ENCODE data around the gene HEYL. TPM values are rescaled to one million over a fixed set of nuclear protein-coding genes. Genes with fewer than 3 reads are reported as not detected.
A peak's percentile ranks its signal among the peaks of the same experiment; 100 is the strongest.

HEYL gene
- 1.6 TPM for total RNA-seq

- peak in 2 of 3 donors; percentile 79 to 85 for DNase-seq (ENCODE audit: low read depth in 2 of 3, low spot score in 2 of 3)
Measured at GRCh38 chr1:39639305-39640130, at the start of gene HEYL. HEYL (minus strand) TSS chr1:39639643; CDS start chr1:39639625, 18 bp downstream.

- DNase-seq (ENCODE audit: low read depth in 2 of 3, low spot score in 2 of 3) = no peak
Measured at GRCh38 chr1:39689214-39689613, 49.8 kb upstream of the HEYL start.

GRCh38 chr1:39688706-39689105 is 49.3 kb upstream of the HEYL start:
- DNase-seq (ENCODE audit: low read depth in 2 of 3, low spot score in 2 of 3) = no peak

- DNase-seq (ENCODE audit: low read depth in 2 of 3, low spot score in 2 of 3) = no peak
Measured at GRCh38 chr1:39687243-39687642, 47.8 kb upstream of the HEYL start.

- DNase-seq (ENCODE audit: low read depth in 2 of 3, low spot score in 2 of 3) = no peak
Measured at GRCh38 chr1:39685071-39685470, 45.6 kb upstream of the HEYL start.

GRCh38 chr1:39684313-39684664 is 44.8 kb upstream of the HEYL start:
- DNase-seq (ENCODE audit: low read depth in 2 of 3, low spot score in 2 of 3) = no peak

- DNase-seq (ENCODE audit: low read depth in 2 of 3, low spot score in 2 of 3) = peak in 2 of 3 donors; percentile 28 to 38
Measured at GRCh38 chr1:39683591-39684312, 44.3 kb upstream of the HEYL start.

GRCh38 chr1:39681999-39682398 is 42.6 kb upstream of the HEYL start:
- no peak for DNase-seq (ENCODE audit: low read depth in 2 of 3, low spot score in 2 of 3)

- DNase-seq (ENCODE audit: low read depth in 2 of 3, low spot score in 2 of 3) = no peak
Measured at GRCh38 chr1:39681294-39681693, 41.9 kb upstream of the HEYL start.

GRCh38 chr1:39680751-39681150 is 41.3 kb upstream of the HEYL start:
- DNase-seq (ENCODE audit: low read depth in 2 of 3, low spot score in 2 of 3) = no peak

GRCh38 chr1:39679821-39680220 is 40.4 kb upstream of the HEYL start:
- no peak for DNase-seq (ENCODE audit: low read depth in 2 of 3, low spot score in 2 of 3)

GRCh38 chr1:39678889-39679288 is 39.4 kb upstream of the HEYL start:
- DNase-seq (ENCODE audit: low read depth in 2 of 3, low spot score in 2 of 3) = no peak

GRCh38 chr1:39677645-39678044 is 38.2 kb upstream of the HEYL start:
- no peak for DNase-seq (ENCODE audit: low read depth in 2 of 3, low spot score in 2 of 3)

- no peak for DNase-seq (ENCODE audit: low read depth in 2 of 3, low spot score in 2 of 3)
Measured at GRCh38 chr1:39676948-39677548, 37.6 kb upstream of the HEYL start.

- no peak for DNase-seq (ENCODE audit: low read depth in 2 of 3, low spot score in 2 of 3)
Measured at GRCh38 chr1:39675220-39675619, 35.8 kb upstream of the HEYL start.

GRCh38 chr1:39673215-39673614 is 33.8 kb upstream of the HEYL start:
- no peak for DNase-seq (ENCODE audit: low read depth in 2 of 3, low spot score in 2 of 3)

GRCh38 chr1:39672551-39672947 is 33.1 kb upstream of the HEYL start:
- DNase-seq (ENCODE audit: low read depth in 2 of 3, low spot score in 2 of 3) = no peak

GRCh38 chr1:39671793-39672550 is 32.5 kb upstream of the HEYL start, which contains the start of gene NT5C1A:
NT5C1A (minus strand) TSS chr1:39672107; CDS start chr1:39672038, 69 bp downstream.
- DNase-seq (ENCODE audit: low read depth in 2 of 3, low spot score in 2 of 3) = peak in 1 of 3 donors; percentile 27

GRCh38 chr1:39671433-39671792 is 32.0 kb upstream of the HEYL start:
- DNase-seq (ENCODE audit: low read depth in 2 of 3, low spot score in 2 of 3) = no peak

GRCh38 chr1:39670689-39671088 is 31.2 kb upstream of the HEYL start:
- no peak for DNase-seq (ENCODE audit: low read depth in 2 of 3, low spot score in 2 of 3)

- DNase-seq (ENCODE audit: low read depth in 2 of 3, low spot score in 2 of 3) = no peak
Measured at GRCh38 chr1:39668894-39669293, 29.5 kb upstream of the HEYL start.
